Measurements from ENCODE around the gene GPBP1L1.

The GPBP1L1 gene

DNA sequence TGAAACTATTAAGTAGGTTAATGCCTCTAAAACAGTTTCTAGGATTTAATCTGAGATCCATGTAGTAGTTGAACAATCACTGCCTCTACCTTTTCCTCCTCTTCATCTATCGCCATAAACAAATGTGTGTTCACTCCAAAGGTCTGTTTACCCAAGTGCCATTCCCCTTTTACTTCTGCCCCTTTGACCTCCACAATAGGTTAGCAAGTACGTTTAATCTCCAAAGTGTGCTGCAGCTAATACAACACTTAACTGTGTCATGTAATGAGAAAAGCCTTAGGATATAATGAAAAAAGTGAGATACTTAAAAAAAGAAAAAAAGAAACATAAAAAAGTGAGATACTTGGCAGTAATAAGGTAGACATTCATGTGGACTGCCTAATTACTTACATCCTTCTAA is 28.2 kb downstream of the GPBP1L1 start:
- no peak overlapping the region for H3K4me3 ChIP-seq (replicated peaks; ENCODE audit: insufficient read depth, low read length)
- H3K27ac ChIP-seq (replicated peaks): no peak overlapping the region
- TF ChIP-seq CTCF (IDR thresholded peaks at IDR 0.05; ENCODE audit: insufficient read depth, low read length) (no peak), GABPA (IDR thresholded peaks at IDR 0.05; ENCODE audit: low read depth) (no peak), SPI1 (IDR thresholded peaks at IDR 0.05; ENCODE audit: borderline replicate concordance, low read depth) (no peak), POLR2AphosphoS5 (IDR thresholded peaks at IDR 0.05; ENCODE audit: low read depth) (no peak)
- TF ChIP-seq, protein P1, sequence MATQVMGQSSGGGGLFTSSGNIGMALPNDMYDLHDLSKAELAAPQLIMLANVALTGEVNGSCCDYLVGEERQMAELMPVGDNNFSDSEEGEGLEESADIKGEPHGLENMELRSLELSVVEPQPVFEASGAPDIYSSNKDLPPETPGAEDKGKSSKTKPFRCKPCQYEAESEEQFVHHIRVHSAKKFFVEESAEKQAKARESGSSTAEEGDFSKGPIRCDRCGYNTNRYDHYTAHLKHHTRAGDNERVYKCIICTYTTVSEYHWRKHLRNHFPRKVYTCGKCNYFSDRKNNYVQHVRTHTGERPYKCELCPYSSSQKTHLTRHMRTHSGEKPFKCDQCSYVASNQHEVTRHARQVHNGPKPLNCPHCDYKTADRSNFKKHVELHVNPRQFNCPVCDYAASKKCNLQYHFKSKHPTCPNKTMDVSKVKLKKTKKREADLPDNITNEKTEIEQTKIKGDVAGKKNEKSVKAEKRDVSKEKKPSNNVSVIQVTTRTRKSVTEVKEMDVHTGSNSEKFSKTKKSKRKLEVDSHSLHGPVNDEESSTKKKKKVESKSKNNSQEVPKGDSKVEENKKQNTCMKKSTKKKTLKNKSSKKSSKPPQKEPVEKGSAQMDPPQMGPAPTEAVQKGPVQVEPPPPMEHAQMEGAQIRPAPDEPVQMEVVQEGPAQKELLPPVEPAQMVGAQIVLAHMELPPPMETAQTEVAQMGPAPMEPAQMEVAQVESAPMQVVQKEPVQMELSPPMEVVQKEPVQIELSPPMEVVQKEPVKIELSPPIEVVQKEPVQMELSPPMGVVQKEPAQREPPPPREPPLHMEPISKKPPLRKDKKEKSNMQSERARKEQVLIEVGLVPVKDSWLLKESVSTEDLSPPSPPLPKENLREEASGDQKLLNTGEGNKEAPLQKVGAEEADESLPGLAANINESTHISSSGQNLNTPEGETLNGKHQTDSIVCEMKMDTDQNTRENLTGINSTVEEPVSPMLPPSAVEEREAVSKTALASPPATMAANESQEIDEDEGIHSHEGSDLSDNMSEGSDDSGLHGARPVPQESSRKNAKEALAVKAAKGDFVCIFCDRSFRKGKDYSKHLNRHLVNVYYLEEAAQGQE (IDR thresholded peaks at IDR 0.05; ENCODE audit: insufficient replicate concordance, low read depth): no peak
- no peaks in the 10 kb centered on the region for H3K27me3 ChIP-seq (ENCODE audit: insufficient read depth, poor library complexity, severe bottlenecking)
- DNase-seq (ENCODE audit: low read depth in 1 of 2, low spot score in 1 of 2): no peak

DNA sequence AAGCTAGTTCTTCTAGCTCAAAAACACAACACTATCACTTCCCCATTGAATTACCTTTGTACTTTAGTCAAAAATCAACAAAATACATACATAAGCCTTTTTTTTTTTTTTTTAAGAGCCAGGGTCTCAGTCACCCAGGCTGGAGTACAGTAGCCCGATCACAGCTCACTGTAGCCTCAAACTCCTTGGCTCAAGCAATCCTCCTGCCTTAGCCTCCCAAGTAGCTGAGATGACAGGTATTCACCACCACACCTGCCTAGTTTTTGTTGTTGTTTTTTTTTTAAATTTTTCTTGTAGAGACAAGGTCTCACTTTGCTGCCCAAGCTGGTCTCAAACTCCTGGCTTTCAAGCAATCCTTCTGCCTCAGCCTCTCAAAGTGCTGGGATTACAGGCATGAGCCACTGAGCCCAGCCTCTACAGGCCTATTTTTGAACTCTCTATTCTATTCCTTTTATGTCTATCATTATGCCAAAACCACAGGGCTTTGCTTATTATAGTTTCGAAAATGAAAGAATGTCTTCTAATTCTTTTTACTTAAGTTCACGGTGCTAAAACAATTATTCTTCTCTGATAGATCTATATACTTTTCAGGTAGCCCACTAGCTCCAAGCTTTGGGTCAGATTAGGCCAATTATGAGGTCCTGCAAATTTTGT is 29.6 kb downstream of the GPBP1L1 start:
- H3K4me3 ChIP-seq (replicated peaks; ENCODE audit: insufficient read depth, low read length): no peak overlapping the region
- H3K27ac ChIP-seq (replicated peaks): no peak overlapping the region
- TF ChIP-seq GABPA (IDR thresholded peaks at IDR 0.05; ENCODE audit: low read depth) (no peak), SPI1 (IDR thresholded peaks at IDR 0.05; ENCODE audit: borderline replicate concordance, low read depth) (no peak), CTCF (IDR thresholded peaks at IDR 0.05; ENCODE audit: insufficient read depth, low read length) (no peak)
- TF ChIP-seq, protein P1 (IDR thresholded peaks at IDR 0.05; ENCODE audit: insufficient replicate concordance, low read depth): no peak
- DNase-seq (ENCODE audit: low read depth in 1 of 2, low spot score in 1 of 2): no peak
- no peaks in the 10 kb centered on the region for H3K27me3 ChIP-seq (ENCODE audit: insufficient read depth, poor library complexity, severe bottlenecking)

GRCh38 chr1:45654540-45655280 is 31.6 kb downstream of the GPBP1L1 start:
- no peak for DNase-seq (ENCODE audit: low read depth in 1 of 2, low spot score in 1 of 2)

More at GRCh38 chr1:45654540-45655280, 31.6 kb downstream of the GPBP1L1 start:
- TF ChIP-seq, protein P1 (IDR thresholded peaks at IDR 0.05; ENCODE audit: insufficient replicate concordance, low read depth): no peak
- no peak for TF ChIP-seq CTCF (IDR thresholded peaks at IDR 0.05; ENCODE audit: insufficient read depth, low read length)
- TF ChIP-seq SPI1 (IDR thresholded peaks at IDR 0.05; ENCODE audit: borderline replicate concordance, low read depth): no peak
- H3K4me3 ChIP-seq (replicated peaks; ENCODE audit: insufficient read depth, low read length): no peak overlapping the region
- H3K27ac ChIP-seq (replicated peaks): no peak overlapping the region
- H3K27me3 ChIP-seq (ENCODE audit: insufficient read depth, poor library complexity, severe bottlenecking): no peaks in the 10 kb centered on the region

Measured in HL-60 (cell line).